Choroid plexus epithelial cell (primary cell): ENCODE results near the gene OTOP3.

Source experiments
- DNase-seq: peaks from one replicate; pipeline ENCODE4 v3.0.0-alpha.2; 2010; ENCODE audit warnings: low read depth
- H3K4me3 ChIP-seq: 2 replicates; pipeline ENCODE4 v1.5.1; 2011; ENCODE audit warnings: low read depth, mild to moderate bottlenecking, control low read depth, low read length, moderate library complexity
- CTCF ChIP-seq: conservative IDR thresholded peaks from 2 replicates; pipeline ENCODE4 v1.5.1; 2011; ENCODE audit warnings: low read depth, mild to moderate bottlenecking, control low read depth, inconsistent platforms, low read length, moderate library complexity

The OTOP3 gene

GRCh38 chr17:74987909-74988711 is 52.4 kb downstream of the OTOP3 start:
- H3K4me3 ChIP-seq = peak overlapping the region; percentile 83
- TF ChIP-seq CTCF = peak; percentile 55
- peak; percentile 69 for DNase-seq

GRCh38 chr17:74990581-74991105 is 54.9 kb downstream of the OTOP3 start:
- DNase-seq = no peak
- TF ChIP-seq CTCF = no peak
- H3K4me3 ChIP-seq = no peak overlapping the region

- no peak overlapping the region for H3K4me3 ChIP-seq
- DNase-seq = no peak
- TF ChIP-seq CTCF = no peak
Observed at GRCh38 chr17:74992223-74992622, 56.5 kb downstream of the OTOP3 start.

GRCh38 chr17:74994440-74994839 is 58.7 kb downstream of the OTOP3 start:
- H3K4me3 ChIP-seq = no peak overlapping the region
- no peak for TF ChIP-seq CTCF
- DNase-seq = peak; percentile 66

GRCh38 chr17:74995847-74996246 is 60.1 kb downstream of the OTOP3 start:
- H3K4me3 ChIP-seq = no peak overlapping the region
- TF ChIP-seq CTCF = no peak

GRCh38 chr17:74998783-74999182 is 63.1 kb downstream of the OTOP3 start:
- no peak for DNase-seq
- no peak overlapping the region for H3K4me3 ChIP-seq
- TF ChIP-seq CTCF = no peak

More at GRCh38 chr17:74995847-74996246, 60.1 kb downstream of the OTOP3 start:
- no peak for DNase-seq

GRCh38 chr17:74999523-74999922 is 63.8 kb downstream of the OTOP3 start:
- no peak for TF ChIP-seq CTCF
- no peak for DNase-seq
- H3K4me3 ChIP-seq = no peak overlapping the region
